Measurements from ENCODE around the gene CLEC11A.
"Not testable (repeated sequence)": the region's sequence is repeated elsewhere in the genome, so short reads cannot be mapped to it uniquely, and the experiment has no call there.

CLEC11A gene

DNA sequence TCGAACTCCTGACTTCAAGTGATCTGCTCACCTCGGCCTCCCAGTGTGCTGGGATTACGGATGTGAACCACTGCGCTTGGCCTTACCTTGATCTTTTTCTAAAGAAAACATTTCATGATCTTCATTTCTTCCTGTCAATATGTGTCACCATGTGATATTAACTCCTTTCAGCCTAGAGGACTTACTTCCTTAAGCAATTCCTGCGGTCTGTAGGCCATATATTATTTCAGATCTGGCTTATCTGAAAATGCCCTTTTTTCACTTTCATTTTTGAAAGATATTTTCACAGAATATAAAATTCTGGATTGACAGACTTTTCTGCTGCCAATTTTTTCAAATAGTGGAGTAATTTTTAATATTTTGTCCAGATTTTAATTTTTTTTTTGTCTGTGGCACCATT is 45.1 kb downstream of the CLEC11A start:
- H3K79me2 ChIP-seq (ENCODE audit: low read length) = no peaks in the 10 kb centered on the region
- no peaks in the 10 kb centered on the region for H4K20me1 ChIP-seq (ENCODE audit: insufficient read depth, low read length)
- no peak overlapping the region for H2AFZ ChIP-seq (ENCODE audit: low read length)
- H3K9me3 ChIP-seq (replicated peaks; ENCODE audit: insufficient read depth, low read length) = no peaks in the 10 kb centered on the region
- H3K9ac ChIP-seq (ENCODE audit: low read length) = no peak overlapping the region
- no peak overlapping the region for H3K27ac ChIP-seq (ENCODE audit: low read length)
- H3K9me2 ChIP-seq (replicated peaks; ENCODE audit: insufficient read depth, low read length) = no peaks in the 10 kb centered on the region
- H3K4me2 ChIP-seq (ENCODE audit: low read depth, low read length) = peak overlapping the region; percentile 21; the same call in 1 of the 2 replicates
- peaks cover 74% of the 10 kb centered on the region for H3K27me3 ChIP-seq (replicated peaks; ENCODE audit: insufficient read depth, low read length)
- no peak overlapping the region for H3K4me3 ChIP-seq (ENCODE audit: low read length)
- no peaks in the 10 kb centered on the region for H3F3A ChIP-seq (ENCODE audit: insufficient read depth, low read length)
- no peak for DNase-seq
- H3K4me1 ChIP-seq (ENCODE audit: low read length) = no peaks in the 10 kb centered on the region
- H3K36me3 ChIP-seq (replicated peaks; ENCODE audit: insufficient read depth, low read length) = no peaks in the 10 kb centered on the region
- TF ChIP-seq EZH2phosphoT487 (IDR thresholded peaks at IDR 0.05; ENCODE audit: low read length) (no peak), EZH2 (optimal IDR thresholded peaks at IDR 0.05; ENCODE audit: low read depth, low read length) (no peak)
- TF ChIP-seq, protein P1, sequence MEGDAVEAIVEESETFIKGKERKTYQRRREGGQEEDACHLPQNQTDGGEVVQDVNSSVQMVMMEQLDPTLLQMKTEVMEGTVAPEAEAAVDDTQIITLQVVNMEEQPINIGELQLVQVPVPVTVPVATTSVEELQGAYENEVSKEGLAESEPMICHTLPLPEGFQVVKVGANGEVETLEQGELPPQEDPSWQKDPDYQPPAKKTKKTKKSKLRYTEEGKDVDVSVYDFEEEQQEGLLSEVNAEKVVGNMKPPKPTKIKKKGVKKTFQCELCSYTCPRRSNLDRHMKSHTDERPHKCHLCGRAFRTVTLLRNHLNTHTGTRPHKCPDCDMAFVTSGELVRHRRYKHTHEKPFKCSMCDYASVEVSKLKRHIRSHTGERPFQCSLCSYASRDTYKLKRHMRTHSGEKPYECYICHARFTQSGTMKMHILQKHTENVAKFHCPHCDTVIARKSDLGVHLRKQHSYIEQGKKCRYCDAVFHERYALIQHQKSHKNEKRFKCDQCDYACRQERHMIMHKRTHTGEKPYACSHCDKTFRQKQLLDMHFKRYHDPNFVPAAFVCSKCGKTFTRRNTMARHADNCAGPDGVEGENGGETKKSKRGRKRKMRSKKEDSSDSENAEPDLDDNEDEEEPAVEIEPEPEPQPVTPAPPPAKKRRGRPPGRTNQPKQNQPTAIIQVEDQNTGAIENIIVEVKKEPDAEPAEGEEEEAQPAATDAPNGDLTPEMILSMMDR (IDR thresholded peaks at IDR 0.05; ENCODE audit: low read length) = no peak

DNA sequence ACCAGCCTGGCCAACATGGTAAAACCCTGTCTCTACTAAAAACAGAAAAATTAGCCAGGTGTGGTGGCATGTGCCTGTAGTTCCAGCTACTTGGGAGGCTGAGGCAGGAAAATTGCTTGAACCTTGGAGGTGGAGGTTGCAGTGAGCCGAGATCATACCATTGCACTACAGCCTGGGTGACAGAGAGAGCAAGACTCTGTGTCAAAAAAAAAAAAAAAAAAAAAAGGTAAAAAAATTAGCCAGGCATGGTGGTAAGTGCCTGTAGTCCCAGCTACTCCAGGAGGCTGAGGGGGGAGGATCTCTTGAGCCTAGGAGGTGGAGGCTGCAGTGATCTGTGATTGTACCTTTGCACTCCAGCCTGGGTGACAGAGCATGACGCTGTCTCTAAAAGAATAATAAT is 47.0 kb downstream of the CLEC11A start, which contains the start of gene GPR32:
TSS of gene GPR32 (plus strand) at position 301 of the 400 bp plus-strand sequence. CDS start 137 bp downstream, outside the sequence.
- H3K9me3 ChIP-seq (replicated peaks; ENCODE audit: insufficient read depth, low read length); H3F3A ChIP-seq (ENCODE audit: insufficient read depth, low read length); H3K9ac ChIP-seq (ENCODE audit: low read length): not testable (repeated sequence)

DNA sequence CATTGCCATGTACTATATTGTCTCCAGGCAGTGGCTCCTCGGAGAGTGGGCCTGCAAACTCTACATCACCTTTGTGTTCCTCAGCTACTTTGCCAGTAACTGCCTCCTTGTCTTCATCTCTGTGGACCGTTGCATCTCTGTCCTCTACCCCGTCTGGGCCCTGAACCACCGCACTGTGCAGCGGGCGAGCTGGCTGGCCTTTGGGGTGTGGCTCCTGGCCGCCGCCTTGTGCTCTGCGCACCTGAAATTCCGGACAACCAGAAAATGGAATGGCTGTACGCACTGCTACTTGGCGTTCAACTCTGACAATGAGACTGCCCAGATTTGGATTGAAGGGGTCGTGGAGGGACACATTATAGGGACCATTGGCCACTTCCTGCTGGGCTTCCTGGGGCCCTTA is 47.7 kb downstream of the CLEC11A start:
- Histone ChIP-seq H3K27me3 (replicated peaks; ENCODE audit: insufficient read depth, low read length) (peaks cover 75% of the 10 kb centered on the region), H3K9ac (ENCODE audit: low read length) (no peak overlapping the region), H3K79me2 (ENCODE audit: low read length) (no peaks in the 10 kb centered on the region), H3K4me3 (ENCODE audit: low read length) (no peak overlapping the region), H2AFZ (ENCODE audit: low read length) (no peak overlapping the region), H3K4me2 (ENCODE audit: low read depth, low read length) (no peak overlapping the region), H3K9me3 (replicated peaks; ENCODE audit: insufficient read depth, low read length) (no peaks in the 10 kb centered on the region), H3F3A (ENCODE audit: insufficient read depth, low read length) (no peaks in the 10 kb centered on the region), H3K9me2 (replicated peaks; ENCODE audit: insufficient read depth, low read length) (no peaks in the 10 kb centered on the region), H3K4me1 (ENCODE audit: low read length) (no peaks in the 10 kb centered on the region), H4K20me1 (ENCODE audit: insufficient read depth, low read length) (no peaks in the 10 kb centered on the region), H3K36me3 (replicated peaks; ENCODE audit: insufficient read depth, low read length) (no peaks in the 10 kb centered on the region), H3K27ac (ENCODE audit: low read length) (no peak overlapping the region)
- no peak for DNase-seq
- TF ChIP-seq EZH2phosphoT487 (IDR thresholded peaks at IDR 0.05; ENCODE audit: low read length) = no peak
- TF ChIP-seq, protein P1 (IDR thresholded peaks at IDR 0.05; ENCODE audit: low read length) = no peak
- no peak for TF ChIP-seq EZH2 (optimal IDR thresholded peaks at IDR 0.05; ENCODE audit: low read depth, low read length)

More for the DNA sequence above, 47.0 kb downstream of the CLEC11A start, which contains the start of gene GPR32:
- H3K36me3 ChIP-seq (replicated peaks; ENCODE audit: insufficient read depth, low read length); H3K9me2 ChIP-seq (replicated peaks; ENCODE audit: insufficient read depth, low read length); H2AFZ ChIP-seq (ENCODE audit: low read length); H3K4me3 ChIP-seq (ENCODE audit: low read length); DNase-seq; H3K27ac ChIP-seq (ENCODE audit: low read length); H3K4me2 ChIP-seq (ENCODE audit: low read depth, low read length); H3K79me2 ChIP-seq (ENCODE audit: low read length); H3K4me1 ChIP-seq (ENCODE audit: low read length); H4K20me1 ChIP-seq (ENCODE audit: insufficient read depth, low read length): not testable (repeated sequence)
- peaks cover 77% of the 10 kb centered on the region for H3K27me3 ChIP-seq (replicated peaks; ENCODE audit: insufficient read depth, low read length)

DNA sequence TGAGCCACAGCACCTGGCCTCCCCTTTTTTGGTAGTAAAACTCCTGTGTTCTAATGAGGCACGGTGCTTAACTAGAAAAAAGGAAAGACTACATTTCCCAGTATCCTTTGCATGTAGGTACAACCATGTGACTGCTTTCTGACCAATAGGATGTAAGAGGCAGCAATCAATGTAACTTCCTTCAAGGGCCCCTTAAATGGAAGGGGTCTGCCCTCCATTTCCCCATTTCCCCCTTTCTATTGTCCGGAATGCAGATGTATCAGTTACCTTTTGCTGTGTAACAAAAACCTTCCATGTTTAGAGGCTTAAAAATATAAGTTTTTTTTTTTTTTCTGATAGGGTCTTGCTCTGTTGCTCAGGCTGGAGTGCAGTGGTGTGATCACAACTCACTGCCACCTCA is 49.3 kb downstream of the CLEC11A start:
- no peaks in the 10 kb centered on the region for H3K9me3 ChIP-seq (replicated peaks; ENCODE audit: insufficient read depth, low read length)
- no peaks in the 10 kb centered on the region for H3K9me2 ChIP-seq (replicated peaks; ENCODE audit: insufficient read depth, low read length)
- no peak overlapping the region for H3K4me2 ChIP-seq (ENCODE audit: low read depth, low read length)
- no peak overlapping the region for H3K9ac ChIP-seq (ENCODE audit: low read length)
- H4K20me1 ChIP-seq (ENCODE audit: insufficient read depth, low read length) = no peaks in the 10 kb centered on the region
- H3K79me2 ChIP-seq (ENCODE audit: low read length) = no peaks in the 10 kb centered on the region
- no peak overlapping the region for H2AFZ ChIP-seq (ENCODE audit: low read length)
- H3K27me3 ChIP-seq (replicated peaks; ENCODE audit: insufficient read depth, low read length) = peaks cover 73% of the 10 kb centered on the region
- peak; percentile 29 for DNase-seq
- H3F3A ChIP-seq (ENCODE audit: insufficient read depth, low read length) = no peaks in the 10 kb centered on the region
- H3K27ac ChIP-seq (ENCODE audit: low read length) = no peak overlapping the region
- H3K36me3 ChIP-seq (replicated peaks; ENCODE audit: insufficient read depth, low read length) = no peaks in the 10 kb centered on the region
- H3K4me1 ChIP-seq (ENCODE audit: low read length) = no peaks in the 10 kb centered on the region
- TF ChIP-seq EZH2phosphoT487 (IDR thresholded peaks at IDR 0.05; ENCODE audit: low read length) (no peak), EZH2 (optimal IDR thresholded peaks at IDR 0.05; ENCODE audit: low read depth, low read length) (no peak)
- TF ChIP-seq, protein P1 (IDR thresholded peaks at IDR 0.05; ENCODE audit: low read length) = no peak
- no peak overlapping the region for H3K4me3 ChIP-seq (ENCODE audit: low read length)

DNA sequence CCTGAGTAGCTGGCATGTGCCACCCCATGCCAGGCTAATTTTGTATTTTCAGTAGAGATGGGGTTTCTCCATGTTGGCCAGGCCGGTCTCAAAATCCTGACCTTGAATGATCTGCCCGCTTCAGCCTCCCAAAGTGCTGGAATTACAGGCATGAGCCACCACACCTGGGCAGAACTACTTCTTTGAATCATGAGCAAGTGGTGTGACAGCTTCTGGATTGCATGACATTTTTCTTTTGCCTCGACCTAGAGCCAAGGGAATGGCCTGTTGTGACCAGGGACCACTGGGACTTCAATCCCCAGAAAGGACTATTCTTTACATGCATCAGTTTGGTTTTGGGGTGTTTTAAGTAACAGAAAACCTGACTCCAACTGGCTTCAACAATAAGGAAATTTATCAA is 49.7 kb downstream of the CLEC11A start:
- H3K27me3 ChIP-seq (replicated peaks; ENCODE audit: insufficient read depth, low read length) = peaks cover 74% of the 10 kb centered on the region
- not testable (repeated sequence) for H3K9me2 ChIP-seq (replicated peaks; ENCODE audit: insufficient read depth, low read length); H2AFZ ChIP-seq (ENCODE audit: low read length); H3K4me1 ChIP-seq (ENCODE audit: low read length); H3K36me3 ChIP-seq (replicated peaks; ENCODE audit: insufficient read depth, low read length); H3K9me3 ChIP-seq (replicated peaks; ENCODE audit: insufficient read depth, low read length); H3K4me3 ChIP-seq (ENCODE audit: low read length); H3K79me2 ChIP-seq (ENCODE audit: low read length); H3K27ac ChIP-seq (ENCODE audit: low read length); H3K9ac ChIP-seq (ENCODE audit: low read length); H3F3A ChIP-seq (ENCODE audit: insufficient read depth, low read length); DNase-seq; H4K20me1 ChIP-seq (ENCODE audit: insufficient read depth, low read length); H3K4me2 ChIP-seq (ENCODE audit: low read depth, low read length)

DNA sequence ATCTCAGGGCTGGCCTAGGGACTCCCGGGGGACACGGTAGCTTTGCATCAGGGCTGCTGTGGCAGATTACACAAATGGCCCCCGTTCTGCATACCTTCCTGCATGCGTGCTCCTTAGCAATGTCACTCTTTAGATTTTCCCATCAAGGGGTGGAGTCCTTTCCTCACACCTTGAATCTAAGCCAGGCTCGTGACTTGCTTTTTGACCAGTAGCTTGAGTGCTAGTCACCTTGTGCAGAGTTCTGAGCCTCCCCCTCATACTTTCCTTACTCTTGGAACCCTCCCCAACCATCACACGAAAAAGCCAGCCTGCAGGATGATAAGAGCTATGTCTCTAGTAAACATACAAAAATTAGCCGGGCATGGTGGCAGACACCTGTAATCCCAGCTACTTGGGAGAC is 50.3 kb downstream of the CLEC11A start:
- not testable (repeated sequence) for H3K9ac ChIP-seq (ENCODE audit: low read length); H3K9me3 ChIP-seq (replicated peaks; ENCODE audit: insufficient read depth, low read length); H2AFZ ChIP-seq (ENCODE audit: low read length); H3K27ac ChIP-seq (ENCODE audit: low read length); H3K4me2 ChIP-seq (ENCODE audit: low read depth, low read length); H3K36me3 ChIP-seq (replicated peaks; ENCODE audit: insufficient read depth, low read length); DNase-seq; H4K20me1 ChIP-seq (ENCODE audit: insufficient read depth, low read length); H3K4me3 ChIP-seq (ENCODE audit: low read length); H3F3A ChIP-seq (ENCODE audit: insufficient read depth, low read length); H3K79me2 ChIP-seq (ENCODE audit: low read length); H3K4me1 ChIP-seq (ENCODE audit: low read length); H3K9me2 ChIP-seq (replicated peaks; ENCODE audit: insufficient read depth, low read length)
- peaks cover 74% of the 10 kb centered on the region for H3K27me3 ChIP-seq (replicated peaks; ENCODE audit: insufficient read depth, low read length)
